Measurements from ENCODE around the gene EREG. TPM values are rescaled to one million over a fixed set of nuclear protein-coding genes. Genes with fewer than 3 reads are reported as not detected.

Gene EREG
- total RNA-seq, 4 donors from 2014 or later, result under 0.01 to 0.13 (median under 0.01) TPM; not detected in 1

GRCh38 chr4:74435296-74435695 lies 70.4 kb downstream of the EREG start:
- 60 to 77% methylated on average over 1 of the region's 1 CpG for WGBS, 2 donors
- Histone ChIP-seq H3K4me3 (replicated peaks in 1 of 3) (no peak overlapping the region), H3K4me1 (no peaks in the 10 kb centered on the region), H3K9me3 (no peaks in the 10 kb centered on the region), H3K27me3 (no peaks in the 10 kb centered on the region), H3K36me3 (no peaks in the 10 kb centered on the region), H3K27ac (no peak overlapping the region)
- DNase-seq, result no peak
- TF ChIP-seq, protein P1, sequence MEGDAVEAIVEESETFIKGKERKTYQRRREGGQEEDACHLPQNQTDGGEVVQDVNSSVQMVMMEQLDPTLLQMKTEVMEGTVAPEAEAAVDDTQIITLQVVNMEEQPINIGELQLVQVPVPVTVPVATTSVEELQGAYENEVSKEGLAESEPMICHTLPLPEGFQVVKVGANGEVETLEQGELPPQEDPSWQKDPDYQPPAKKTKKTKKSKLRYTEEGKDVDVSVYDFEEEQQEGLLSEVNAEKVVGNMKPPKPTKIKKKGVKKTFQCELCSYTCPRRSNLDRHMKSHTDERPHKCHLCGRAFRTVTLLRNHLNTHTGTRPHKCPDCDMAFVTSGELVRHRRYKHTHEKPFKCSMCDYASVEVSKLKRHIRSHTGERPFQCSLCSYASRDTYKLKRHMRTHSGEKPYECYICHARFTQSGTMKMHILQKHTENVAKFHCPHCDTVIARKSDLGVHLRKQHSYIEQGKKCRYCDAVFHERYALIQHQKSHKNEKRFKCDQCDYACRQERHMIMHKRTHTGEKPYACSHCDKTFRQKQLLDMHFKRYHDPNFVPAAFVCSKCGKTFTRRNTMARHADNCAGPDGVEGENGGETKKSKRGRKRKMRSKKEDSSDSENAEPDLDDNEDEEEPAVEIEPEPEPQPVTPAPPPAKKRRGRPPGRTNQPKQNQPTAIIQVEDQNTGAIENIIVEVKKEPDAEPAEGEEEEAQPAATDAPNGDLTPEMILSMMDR (IDR thresholded peaks at IDR 0.05), result no peak
- TF ChIP-seq POLR2A (IDR thresholded peaks at IDR 0.05), result no peak
- intact Hi-C loops (cut with DNase I), result no loop called here

DNA sequence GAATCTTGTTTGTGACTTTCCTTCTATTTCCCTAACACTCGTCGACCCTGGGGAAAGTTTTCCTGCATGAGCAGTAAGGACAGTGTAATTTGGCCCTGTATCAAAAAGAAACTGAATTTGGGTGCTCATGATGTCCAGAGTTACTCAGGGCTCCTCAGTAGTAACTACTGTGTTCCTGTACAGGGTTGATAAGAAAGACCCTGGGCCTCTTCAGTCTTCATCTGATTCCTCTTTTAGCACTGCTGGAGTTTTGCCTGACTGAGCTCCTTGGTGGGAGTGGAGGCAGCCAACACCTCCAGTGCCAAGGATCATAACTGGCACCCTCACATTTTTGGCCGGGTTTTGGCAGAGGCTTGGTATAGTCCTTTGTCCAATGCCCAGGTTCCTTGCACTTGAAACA lies 72.9 kb downstream of the EREG start:
- Histone ChIP-seq H3K27ac (no peak overlapping the region), H3K36me3 (no peaks in the 10 kb centered on the region), H3K9me3 (no peaks in the 10 kb centered on the region), H3K4me3 (replicated peaks in 1 of 3) (no peak overlapping the region), H3K4me1 (no peaks in the 10 kb centered on the region), H3K27me3 (no peaks in the 10 kb centered on the region)
- intact Hi-C loops (cut with DNase I), result no loop called here
- 92 to 97% methylated on average over 3 of the region's 3 CpGs for WGBS, 2 donors
- TF ChIP-seq POLR2A (IDR thresholded peaks at IDR 0.05), result no peak
- TF ChIP-seq, protein P1 (IDR thresholded peaks at IDR 0.05), result no peak
- no peak for DNase-seq

Other genes starting within 250 kb of the EREG start
- 10 to 100 TPM; 22.3 to 30.8 (median 27.0) TPM for gene MTHFD2L, start 207.0 kb upstream of the EREG start, total RNA-seq
- not detected for gene EPGN, start 56.7 kb upstream of the EREG start, total RNA-seq
- gene AREG, start 80.0 kb downstream of the EREG start, total RNA-seq, result 1 to 10 TPM in 2 of 4 donors, under 1 TPM in 2; 0.63 to 2.6 (median 1.2) TPM

All from thyroid gland (tissue), 4 donors.